IMR-90 (cell line): ENCODE results near the gene AGPAT1. TPM values are rescaled to one million over a fixed set of nuclear protein-coding genes. Genes with fewer than 3 reads are reported as not detected.

ENCODE experiments used
- ATAC-seq: fragments of 200-7000 bp; cut with Tn5 transposase; 2 replicates; pipeline ENCODE4 v1.9.1; 2020; ENCODE audit warnings: low read depth, mild to moderate bottlenecking, moderate library complexity
- BruUV-seq: library from RNA; stranded (reverse); fragments of 400-500 nt; replicated peaks from 2 replicates; lab custom pipeline; 2021; lab: Mats Ljungman, UMichigan
- CTCF ChIA-PET: fragments of 300-600 bp; formaldehyde crosslinking; extraction: SDS; loops from one replicate; lab custom pipeline; 2021; ENCODE audit warnings: antibody characterized with exemption; lab: Yijun Ruan, JAX
- POLR2A ChIA-PET: fragments of 300-600 bp; sonication (Branson Sonifier 250); formaldehyde crosslinking; loops from one replicate; lab custom pipeline; 2022; ENCODE audit warnings: antibody characterized with exemption; ENCODE audit not compliant: unreplicated experiment; lab: Charles Lee
- DNase-seq: peaks from one replicate; pipeline ENCODE4 v3.0.0; 2013
- H2AFZ ChIP-seq: replicated peaks from 2 replicates; pipeline ENCODE3; 2013; ENCODE audit warnings: low read length, mild to moderate bottlenecking; ENCODE audit not compliant: poor library complexity
- H2AK5ac ChIP-seq: 2 replicates; pipeline ENCODE4 v1.6.1; 2013; ENCODE audit warnings: low read depth, low read length, inconsistent platforms
- H2AK9ac ChIP-seq: replicated peaks from 2 replicates; pipeline ENCODE3; 2013; ENCODE audit warnings: mild to moderate bottlenecking, low read depth, low read length, moderate library complexity; ENCODE audit not compliant: poor library complexity
- H2BK120ac ChIP-seq: 2 replicates; pipeline ENCODE4 v1.6.1; 2013; ENCODE audit warnings: low read depth, low read length, inconsistent platforms
- H2BK15ac ChIP-seq: 3 replicates; pipeline ENCODE4 v1.6.1; 2013; ENCODE audit warnings: low read depth, low read length, inconsistent platforms
- H2BK20ac ChIP-seq: 2 replicates; pipeline ENCODE4 v1.6.1; 2013; ENCODE audit warnings: low read depth, mild to moderate bottlenecking, inconsistent platforms, low read length, moderate library complexity
- H2BK5ac ChIP-seq: 2 replicates; pipeline ENCODE4 v1.6.1; 2013; ENCODE audit warnings: mild to moderate bottlenecking, low read depth, low read length, inconsistent platforms; ENCODE audit not compliant: poor library complexity, severe bottlenecking
- H3K14ac ChIP-seq: replicated peaks from 2 replicates; pipeline ENCODE4 v1.6.1; 2013; ENCODE audit warnings: low read depth, low read length, inconsistent platforms
- H3K18ac ChIP-seq: 2 replicates; pipeline ENCODE4 v1.6.1; 2013; ENCODE audit warnings: low read depth, low read length, control low read depth
- H3K23ac ChIP-seq: 2 replicates; pipeline ENCODE4 v1.6.1; 2013; ENCODE audit warnings: low read depth, low read length, inconsistent platforms
- H3K27ac ChIP-seq: 2 replicates; pipeline ENCODE4 v1.5.1; 2013; ENCODE audit warnings: mild to moderate bottlenecking, control low read depth, low read length; ENCODE audit not compliant: insufficient read depth
- H3K27me3 ChIP-seq: 2 replicates; pipeline ENCODE4 v1.6.1; 2013; ENCODE audit warnings: low read length; ENCODE audit not compliant: control insufficient read depth, insufficient read depth
- H3K36me3 ChIP-seq: 2 replicates; pipeline ENCODE4 v1.6.1; 2013; ENCODE audit warnings: low read length, mixed read lengths; ENCODE audit not compliant: control insufficient read depth, insufficient read depth
- H3K4ac ChIP-seq: 2 replicates; pipeline ENCODE4 v1.6.1; 2013; ENCODE audit warnings: low read depth, low read length, inconsistent platforms
- H3K4me1 ChIP-seq: 2 replicates; pipeline ENCODE4 v1.6.1; 2013; ENCODE audit warnings: low read length, mixed read lengths; ENCODE audit not compliant: control insufficient read depth, insufficient read depth
- H3K4me2 ChIP-seq: 2 replicates; pipeline ENCODE4 v1.6.1; 2013; ENCODE audit warnings: low read depth, mild to moderate bottlenecking, control low read depth, low read length, moderate library complexity
- H3K4me3 ChIP-seq: 2 replicates; pipeline ENCODE4 v1.5.1; 2013; ENCODE audit warnings: low read depth, mild to moderate bottlenecking, control low read depth, low read length, moderate library complexity; ENCODE audit not compliant: insufficient read depth
- H3K56ac ChIP-seq: 2 replicates; pipeline ENCODE4 v1.6.1; 2013; ENCODE audit warnings: low read length, inconsistent platforms; ENCODE audit not compliant: insufficient read depth; ENCODE audit errors: extremely low read depth
- H3K79me1 ChIP-seq, 2 experiments: 2 replicates each; pipeline ENCODE4 v1.6.1; 2013; ENCODE audit warnings: low read length in 2 of 2, inconsistent platforms in 1 of 2, low read depth in 1 of 2
- H3K9ac ChIP-seq: 2 replicates; pipeline ENCODE4 v1.6.1; 2013; ENCODE audit warnings: low read depth, low read length, control low read depth
- H3K9me1 ChIP-seq: 2 replicates; pipeline ENCODE4 v1.6.1; 2013; ENCODE audit warnings: low read length, inconsistent platforms; ENCODE audit not compliant: insufficient read depth
- H3K9me3 ChIP-seq: 2 replicates; pipeline ENCODE4 v1.6.1; 2013; ENCODE audit warnings: low read length; ENCODE audit not compliant: control insufficient read depth, insufficient read depth
- H4K20me1 ChIP-seq: 2 replicates; pipeline ENCODE4 v1.6.1; 2013; ENCODE audit warnings: low read length, inconsistent platforms; ENCODE audit not compliant: insufficient read depth
- H4K5ac ChIP-seq: 2 replicates; pipeline ENCODE4 v1.6.1; 2013; ENCODE audit warnings: mild to moderate bottlenecking, low read depth, low read length, control low read depth
- H4K8ac ChIP-seq, 2 experiments: 2 replicates each; pipeline ENCODE4 v1.6.1; 2013; ENCODE audit warnings: low read depth in 2 of 2, low read length in 2 of 2, control low read depth in 1 of 2, inconsistent platforms in 1 of 2
- H4K91ac ChIP-seq: 2 replicates; pipeline ENCODE4 v1.6.1; 2013; ENCODE audit warnings: low read depth, low read length, inconsistent platforms; ENCODE audit not compliant: insufficient read depth
- BHLHE40 ChIP-seq: fragments of 150-350 bp; IDR thresholded peaks from 2 replicates; pipeline ENCODE4 v1.6.1; 2016; ENCODE audit warnings: mild to moderate bottlenecking, low read depth, low read length
- CEBPB ChIP-seq: IDR thresholded peaks from 2 replicates; pipeline ENCODE4 v1.6.1; 2012; ENCODE audit warnings: low read depth, low read length, improper control_type of control experiment
- CHD1 ChIP-seq: IDR thresholded peaks from 2 replicates; pipeline ENCODE4 v1.6.1; 2012; ENCODE audit warnings: low read depth, low read length, improper control_type of control experiment
- FOS ChIP-seq: fragments of 150-350 bp; IDR thresholded peaks from 2 replicates; pipeline ENCODE4 v1.6.1; 2016; ENCODE audit warnings: low read depth, low read length
- MAFK ChIP-seq: IDR thresholded peaks from 2 replicates; pipeline ENCODE4 v1.6.1; 2012; ENCODE audit warnings: low read depth, low read length, improper control_type of control experiment
- MAZ ChIP-seq: IDR thresholded peaks from 2 replicates; pipeline ENCODE4 v1.6.1; 2012; ENCODE audit warnings: low read depth, mild to moderate bottlenecking, low read length, improper control_type of control experiment, moderate library complexity, borderline replicate concordance
- NFE2L2 ChIP-seq: fragments of 150-350 bp; IDR thresholded peaks from 2 replicates; pipeline ENCODE4 v1.6.1; 2016; ENCODE audit warnings: low read depth, mild to moderate bottlenecking, low read length
- POLR2A ChIP-seq: IDR thresholded peaks from 2 replicates; pipeline ENCODE4 v1.6.1; 2012; ENCODE audit warnings: mild to moderate bottlenecking, low read depth, low read length
- RAD21 ChIP-seq: IDR thresholded peaks from 2 replicates; pipeline ENCODE4 v1.6.1; 2012; ENCODE audit warnings: low read length, improper control_type of control experiment
- RCOR1 ChIP-seq: IDR thresholded peaks from 2 replicates; pipeline ENCODE4 v1.6.1; 2012; ENCODE audit warnings: mild to moderate bottlenecking, low read length, improper control_type of control experiment; ENCODE audit not compliant: insufficient replicate concordance
- RFX5 ChIP-seq: IDR thresholded peaks from 2 replicates; pipeline ENCODE4 v1.8.0; 2012; ENCODE audit warnings: low read depth, mild to moderate bottlenecking, low read length, moderate library complexity
- SMC3 ChIP-seq: fragments of 150-350 bp; IDR thresholded peaks from 2 replicates; pipeline ENCODE4 v1.6.1; 2016; ENCODE audit warnings: low read depth, mild to moderate bottlenecking, antibody characterized with exemption, low read length, moderate library complexity
- dilution Hi-C: fragments of 300-500 bp; cut with HindIII; formaldehyde crosslinking; loops from one replicate; pipeline ENCODE4 v1.14.3; 2018; ENCODE audit warnings: low sequenced_read_pairs; ENCODE audit not compliant: unreplicated experiment
- in situ Hi-C: fragments of 300-500 bp; cut with MboI; formaldehyde crosslinking; loops from 3 replicates; pipeline ENCODE4 v1.14.3; 2019; ENCODE audit warnings: low sequenced_read_pairs, inconsistent platforms, mixed read lengths
- intact Hi-C: fragments of 100-400 bp; cut with micrococcal nuclease; formaldehyde crosslinking; loops from 2 replicates; pipeline ENCODE4 v1.10.0; 2022
- polyA plus RNA-seq, 3 experiments: library from polyadenylated mRNA; depleted of rRNA; stranded (reverse); fragments of >200 nt; gene quantifications; 2 replicates each; pipeline ENCODE4 v1.2.3, GENCODE V29; 2012; ENCODE audit warnings: low replicate concordance in 1 of 3
- total RNA-seq: library from RNA; depleted of rRNA; stranded (reverse); fragments of >200 nt; gene quantifications from 2 replicates; pipeline ENCODE4 v1.2.3, GENCODE V29; 2012
- TF ChIP-seq, protein P1 (sequence below): conservative IDR thresholded peaks from 2 replicates; pipeline ENCODE4 v1.5.1; 2012; ENCODE audit warnings: mild to moderate bottlenecking, low read depth, low read length, improper control_type of control experiment
- TF ChIP-seq, protein P2 (sequence below): fragments of 150-350 bp; IDR thresholded peaks from 2 replicates; pipeline ENCODE4 v1.6.1; 2017; ENCODE audit warnings: mild to moderate bottlenecking, antibody characterized with exemption, low read length, low read depth
- TF ChIP-seq, protein P3 (sequence below): fragments of 150-350 bp; IDR thresholded peaks from 2 replicates; pipeline ENCODE4 v1.6.1; 2016; ENCODE audit warnings: low read depth, mild to moderate bottlenecking, low read length, moderate library complexity, borderline replicate concordance

AGPAT1 gene
- total and polyA plus RNA-seq, 2 of the 4 experiments (the other 2 are of a cell fraction), result 27.2 to 116 TPM

- H3K4me1 ChIP-seq, result peaks cover 9% of the 10 kb centered on the region; the same call in 1 of the 2 replicates
- dilution Hi-C loops (no loop called here), in situ Hi-C loops (loop anchor here (5.0 kb wide), 1 partner anchor 41 kb away; no protein-coding TSS in a partner anchor), intact Hi-C loops (loop anchor here (10.0 kb wide), 1 partner anchor 113 kb away; no protein-coding TSS in a partner anchor)
- no peak overlapping the region for H3K14ac ChIP-seq
- H3K27me3 ChIP-seq, result no peaks in the 10 kb centered on the region
- TF ChIP-seq, protein P1, sequence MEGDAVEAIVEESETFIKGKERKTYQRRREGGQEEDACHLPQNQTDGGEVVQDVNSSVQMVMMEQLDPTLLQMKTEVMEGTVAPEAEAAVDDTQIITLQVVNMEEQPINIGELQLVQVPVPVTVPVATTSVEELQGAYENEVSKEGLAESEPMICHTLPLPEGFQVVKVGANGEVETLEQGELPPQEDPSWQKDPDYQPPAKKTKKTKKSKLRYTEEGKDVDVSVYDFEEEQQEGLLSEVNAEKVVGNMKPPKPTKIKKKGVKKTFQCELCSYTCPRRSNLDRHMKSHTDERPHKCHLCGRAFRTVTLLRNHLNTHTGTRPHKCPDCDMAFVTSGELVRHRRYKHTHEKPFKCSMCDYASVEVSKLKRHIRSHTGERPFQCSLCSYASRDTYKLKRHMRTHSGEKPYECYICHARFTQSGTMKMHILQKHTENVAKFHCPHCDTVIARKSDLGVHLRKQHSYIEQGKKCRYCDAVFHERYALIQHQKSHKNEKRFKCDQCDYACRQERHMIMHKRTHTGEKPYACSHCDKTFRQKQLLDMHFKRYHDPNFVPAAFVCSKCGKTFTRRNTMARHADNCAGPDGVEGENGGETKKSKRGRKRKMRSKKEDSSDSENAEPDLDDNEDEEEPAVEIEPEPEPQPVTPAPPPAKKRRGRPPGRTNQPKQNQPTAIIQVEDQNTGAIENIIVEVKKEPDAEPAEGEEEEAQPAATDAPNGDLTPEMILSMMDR, result no peak
- TF ChIP-seq FOS (no peak), CEBPB (no peak), MAFK (no peak), SMC3 (no peak), RCOR1 (no peak), RAD21 (no peak), POLR2A (no peak), CHD1 (no peak), RFX5 (no peak), NFE2L2 (no peak), BHLHE40 (no peak), MAZ (no peak)
- TF ChIP-seq, protein P2, sequence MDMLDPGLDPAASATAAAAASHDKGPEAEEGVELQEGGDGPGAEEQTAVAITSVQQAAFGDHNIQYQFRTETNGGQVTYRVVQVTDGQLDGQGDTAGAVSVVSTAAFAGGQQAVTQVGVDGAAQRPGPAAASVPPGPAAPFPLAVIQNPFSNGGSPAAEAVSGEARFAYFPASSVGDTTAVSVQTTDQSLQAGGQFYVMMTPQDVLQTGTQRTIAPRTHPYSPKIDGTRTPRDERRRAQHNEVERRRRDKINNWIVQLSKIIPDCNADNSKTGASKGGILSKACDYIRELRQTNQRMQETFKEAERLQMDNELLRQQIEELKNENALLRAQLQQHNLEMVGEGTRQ, result no peak
- TF ChIP-seq, protein P3, sequence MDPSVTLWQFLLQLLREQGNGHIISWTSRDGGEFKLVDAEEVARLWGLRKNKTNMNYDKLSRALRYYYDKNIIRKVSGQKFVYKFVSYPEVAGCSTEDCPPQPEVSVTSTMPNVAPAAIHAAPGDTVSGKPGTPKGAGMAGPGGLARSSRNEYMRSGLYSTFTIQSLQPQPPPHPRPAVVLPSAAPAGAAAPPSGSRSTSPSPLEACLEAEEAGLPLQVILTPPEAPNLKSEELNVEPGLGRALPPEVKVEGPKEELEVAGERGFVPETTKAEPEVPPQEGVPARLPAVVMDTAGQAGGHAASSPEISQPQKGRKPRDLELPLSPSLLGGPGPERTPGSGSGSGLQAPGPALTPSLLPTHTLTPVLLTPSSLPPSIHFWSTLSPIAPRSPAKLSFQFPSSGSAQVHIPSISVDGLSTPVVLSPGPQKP, result no peak
- no peak overlapping the region for H2BK5ac ChIP-seq
- DNase-seq (no peak), ATAC-seq (no peak)
- no peak overlapping the region for H3K4me3 ChIP-seq
- BruUV-seq, result no TSS peak
- peaks cover 6 to 27% of the 10 kb centered on the region in 2 experiments for H3K79me1 ChIP-seq
- H4K8ac ChIP-seq, result no peak overlapping the region
- no peak overlapping the region for H2AK5ac ChIP-seq
- H3K56ac ChIP-seq, result no peak overlapping the region
- no peak overlapping the region for H2AK9ac ChIP-seq
- H3K4ac ChIP-seq, result no peak overlapping the region
- H3K36me3 ChIP-seq, result peaks cover 23% of the 10 kb centered on the region
- ChIA-PET CTCF (no interaction called here), POLR2A (no interaction called here)
- H3K9ac ChIP-seq, result no peak overlapping the region
- no peak overlapping the region for H2BK15ac ChIP-seq
- H4K20me1 ChIP-seq, result no peaks in the 10 kb centered on the region
- no peaks in the 10 kb centered on the region for H3K9me3 ChIP-seq
- no peak overlapping the region for H4K91ac ChIP-seq
- no peak overlapping the region for H2AFZ ChIP-seq
- no peak overlapping the region for H2BK120ac ChIP-seq
- no peak overlapping the region for H2BK20ac ChIP-seq
- no peak overlapping the region for H3K18ac ChIP-seq
- no peaks in the 10 kb centered on the region for H3K9me1 ChIP-seq
- H3K23ac ChIP-seq, result no peak overlapping the region
- H4K5ac ChIP-seq, result no peak overlapping the region
- no peak overlapping the region for H3K27ac ChIP-seq
- no peak overlapping the region for H3K4me2 ChIP-seq
Measured at GRCh38 chr6:32158052-32158451, 17.8 kb downstream of the AGPAT1 start.
